CD4-positive, alpha-beta T cell treated with Interleukin-6 at 100 ng/mL for 8 hours (primary cell): ENCODE results near the gene PCGF3.
"Not testable (repeated sequence)": the region's sequence is repeated elsewhere in the genome, so short reads cannot be mapped to it uniquely, and the experiment has no call there.

Source experiments
- DNase-seq: peaks from one replicate; pipeline ENCODE4 v3.0.0-alpha.2; 2020; ENCODE audit warnings: mixed read lengths, low spot score

Gene PCGF3

DNA sequence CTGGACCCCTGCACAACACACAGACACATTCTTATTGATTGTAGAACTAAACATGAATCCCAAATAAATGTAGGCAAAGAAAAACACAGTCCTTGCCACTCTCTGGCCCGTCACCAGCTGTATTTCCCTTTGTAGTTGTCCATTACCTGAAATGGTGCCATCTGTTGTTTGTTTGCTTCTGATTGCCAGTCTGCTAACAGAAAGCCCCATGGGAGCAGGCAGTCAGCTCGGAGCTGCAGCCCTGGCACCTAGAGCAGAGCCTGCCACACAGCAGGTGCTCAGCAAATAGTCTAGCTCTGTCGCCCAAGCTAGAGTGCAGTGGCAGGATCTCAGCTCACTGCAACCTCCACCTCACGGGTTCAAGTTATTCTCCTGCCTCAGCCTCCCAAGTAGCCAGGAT is 91.4 kb downstream of the PCGF3 start:
- no peak for DNase-seq

DNA sequence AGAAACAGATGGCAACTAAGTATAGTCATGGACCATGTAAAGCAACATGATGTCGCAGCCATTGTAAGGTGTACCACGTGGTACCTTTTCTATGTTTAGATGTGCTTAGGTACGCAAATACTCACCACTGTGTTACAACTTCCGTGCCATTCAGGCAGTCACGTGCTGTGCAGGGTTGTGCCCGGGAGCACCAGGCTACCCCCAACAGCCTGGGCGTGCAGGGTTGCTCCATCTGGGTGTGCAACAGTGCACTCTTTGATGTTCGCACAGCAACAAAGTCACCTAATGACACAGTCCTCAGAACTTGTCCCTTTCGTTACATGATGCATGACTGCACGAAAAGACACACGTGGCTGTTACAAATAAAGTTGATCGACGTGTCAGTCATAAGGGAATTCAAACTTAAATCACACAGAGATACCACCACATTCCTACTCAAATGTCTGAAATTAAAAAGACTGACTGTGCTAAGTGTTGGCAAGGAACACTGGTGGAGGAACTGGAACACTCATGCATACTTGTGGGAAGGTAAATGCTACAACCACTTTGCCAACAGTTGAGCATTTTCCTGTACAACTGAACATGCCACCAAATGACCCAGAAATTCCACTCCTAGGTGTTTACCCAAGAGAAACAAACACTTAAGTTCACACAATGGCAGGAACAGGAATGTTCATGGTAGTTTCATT is 95.9 kb downstream of the PCGF3 start:
- DNase-seq, result no peak

DNA sequence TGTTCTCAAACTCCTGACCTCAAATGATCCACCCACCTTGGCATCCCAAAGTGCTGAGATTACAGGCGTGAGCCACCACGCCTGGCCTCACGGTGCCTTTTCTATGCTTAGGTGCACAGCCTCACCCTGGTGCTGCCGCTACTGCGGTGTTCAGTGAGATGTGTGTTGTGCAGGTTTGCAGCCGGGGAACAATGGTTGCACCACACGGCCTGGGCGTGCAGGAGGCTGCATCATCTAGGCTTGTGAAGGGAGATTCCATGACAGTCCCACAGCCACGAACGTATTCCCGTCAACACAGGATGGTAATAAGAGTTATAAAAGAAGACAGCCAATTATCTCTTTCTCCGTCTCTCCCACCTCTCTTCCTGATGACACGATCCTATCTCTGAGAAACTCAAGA is 98.3 kb downstream of the PCGF3 start:
- no peak for DNase-seq

DNA sequence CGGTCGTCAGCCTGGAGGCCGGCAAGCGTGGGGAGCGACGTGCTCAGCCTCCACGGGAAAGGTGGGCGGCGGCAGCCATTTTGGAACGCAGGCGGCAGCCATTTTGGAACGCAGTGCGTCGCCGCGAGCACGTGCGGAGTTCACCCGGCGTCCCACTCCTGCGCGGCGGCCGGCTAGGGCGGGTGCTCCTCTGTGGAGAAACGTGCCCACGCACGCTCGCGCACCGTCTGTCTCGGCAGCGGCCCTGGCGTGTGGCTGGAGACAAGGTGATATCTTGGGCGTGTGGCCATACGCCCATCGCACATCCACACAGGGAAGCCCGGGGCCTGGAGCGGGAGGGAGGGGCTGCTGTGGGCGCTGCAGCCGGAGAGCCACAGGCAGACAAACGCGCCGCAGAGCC is 99.2 kb downstream of the PCGF3 start:
- DNase-seq, result no peak

DNA sequence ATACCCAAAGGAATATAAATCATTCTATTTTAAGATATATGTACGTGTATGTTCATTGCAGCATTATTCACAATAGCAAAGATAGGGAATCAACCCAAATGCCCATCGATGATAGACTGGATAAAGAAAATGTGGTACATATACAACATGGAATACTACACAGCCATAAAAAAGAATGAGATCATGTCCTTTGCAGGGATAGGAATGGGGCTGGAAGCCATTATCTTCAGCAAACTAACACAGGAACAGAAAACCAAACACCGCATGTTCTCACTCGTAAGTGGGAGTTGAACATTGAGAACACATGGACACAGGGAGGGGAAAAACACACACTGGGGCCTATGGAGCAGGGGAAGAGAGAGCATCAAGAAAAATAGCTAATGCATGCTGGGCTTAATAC is 101.3 kb downstream of the PCGF3 start:
- DNase-seq, result not testable (repeated sequence)

DNA sequence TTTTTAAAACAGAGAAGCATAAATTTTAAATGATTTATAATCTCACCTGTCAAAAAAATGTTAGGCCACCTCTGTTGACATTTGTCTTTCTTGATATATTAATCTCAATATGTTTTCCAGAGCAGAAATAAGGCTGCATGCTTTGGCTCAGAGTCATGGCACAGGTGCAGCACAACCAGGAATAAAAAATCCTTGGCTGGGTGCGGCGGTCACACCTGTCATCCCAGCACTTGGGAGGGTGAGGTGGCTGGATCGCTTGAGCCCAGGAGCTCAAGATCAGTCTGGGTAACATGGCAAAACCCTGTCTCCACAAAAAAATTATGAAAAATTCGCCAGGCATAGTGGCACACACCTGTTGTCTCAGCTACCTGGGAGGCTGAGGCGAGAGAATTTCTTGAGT is 102.2 kb downstream of the PCGF3 start:
- DNase-seq, result no peak

DNA sequence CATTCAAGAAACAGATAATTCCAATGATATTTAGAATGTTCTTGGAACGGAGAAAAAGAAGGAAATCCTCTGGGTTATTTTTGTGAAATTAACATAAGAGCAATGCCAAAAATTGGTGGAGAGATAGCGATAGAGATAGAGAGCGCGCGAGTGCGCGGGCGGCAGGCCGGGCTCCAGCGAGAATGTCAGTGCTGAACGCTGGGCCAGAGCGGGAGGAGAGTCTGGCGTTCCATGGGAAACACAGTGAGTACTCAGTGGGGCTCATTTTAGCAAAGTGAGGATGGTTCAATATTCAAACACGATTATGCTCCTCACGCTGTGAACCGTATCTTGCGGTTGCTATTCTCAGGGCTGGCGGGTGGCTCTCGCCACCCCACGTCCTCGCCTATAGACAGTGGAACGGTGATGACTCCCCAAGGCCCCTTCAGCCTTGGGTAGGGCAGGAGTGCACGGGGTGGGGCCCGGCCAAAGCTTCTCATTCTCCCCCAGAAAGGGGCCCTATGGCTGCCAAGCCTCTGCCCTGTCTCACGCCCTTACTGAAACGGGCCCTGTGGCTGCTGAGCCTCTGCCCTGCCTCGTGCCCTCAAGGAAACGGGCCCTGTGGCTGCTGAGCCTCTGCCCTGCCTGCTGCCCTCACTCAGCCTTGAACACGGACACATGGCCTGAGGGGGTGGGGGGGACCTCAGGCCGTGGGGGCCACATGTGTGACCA is 103.4 kb downstream of the PCGF3 start:
- no peak for DNase-seq

DNA sequence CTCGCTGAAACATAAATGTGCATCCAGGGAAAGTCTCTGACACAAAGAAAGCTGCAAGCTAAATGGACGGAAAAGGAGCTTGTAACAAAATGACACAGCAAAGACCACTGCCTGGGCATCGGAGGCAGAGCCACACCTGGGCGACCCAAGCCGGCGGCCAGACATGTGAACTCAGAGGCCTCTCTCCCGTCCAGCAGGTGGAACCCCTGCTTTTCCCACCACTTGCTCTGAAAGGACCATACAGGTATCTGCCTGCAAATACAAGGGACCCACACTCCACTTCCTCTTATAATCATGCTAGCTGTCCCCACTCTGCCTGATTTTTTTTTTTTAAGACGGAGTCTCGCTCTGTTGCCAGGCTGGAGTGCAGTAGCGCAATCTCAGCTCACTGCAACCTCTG is 108.3 kb downstream of the PCGF3 start:
- DNase-seq, result no peak

DNA sequence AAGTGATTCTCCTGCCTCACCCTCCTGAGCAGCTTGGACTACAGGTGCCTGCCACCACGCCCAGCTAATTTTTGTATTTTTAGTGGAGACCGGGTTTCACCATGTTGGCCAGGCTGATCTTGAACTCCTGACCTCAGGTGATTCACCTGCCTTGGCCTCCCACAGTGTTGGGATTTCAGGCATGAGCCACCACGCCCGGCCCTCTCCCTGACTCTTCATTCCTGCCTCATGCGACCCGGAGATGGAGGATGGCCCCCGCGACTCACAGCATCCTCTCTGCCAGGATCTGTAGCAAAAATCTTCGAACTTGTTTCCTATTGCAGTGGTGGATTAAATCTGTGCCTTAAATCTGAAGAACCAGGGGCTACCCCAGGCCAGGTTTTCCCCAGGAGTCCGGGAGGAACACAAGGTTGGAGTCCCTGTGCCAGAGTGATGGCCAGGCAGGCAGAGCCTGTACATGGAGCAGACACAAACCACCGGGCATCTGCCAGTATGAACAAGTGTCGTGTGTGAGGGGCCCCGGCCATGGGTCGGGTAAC is 108.7 kb downstream of the PCGF3 start:
- no peak for DNase-seq

DNA sequence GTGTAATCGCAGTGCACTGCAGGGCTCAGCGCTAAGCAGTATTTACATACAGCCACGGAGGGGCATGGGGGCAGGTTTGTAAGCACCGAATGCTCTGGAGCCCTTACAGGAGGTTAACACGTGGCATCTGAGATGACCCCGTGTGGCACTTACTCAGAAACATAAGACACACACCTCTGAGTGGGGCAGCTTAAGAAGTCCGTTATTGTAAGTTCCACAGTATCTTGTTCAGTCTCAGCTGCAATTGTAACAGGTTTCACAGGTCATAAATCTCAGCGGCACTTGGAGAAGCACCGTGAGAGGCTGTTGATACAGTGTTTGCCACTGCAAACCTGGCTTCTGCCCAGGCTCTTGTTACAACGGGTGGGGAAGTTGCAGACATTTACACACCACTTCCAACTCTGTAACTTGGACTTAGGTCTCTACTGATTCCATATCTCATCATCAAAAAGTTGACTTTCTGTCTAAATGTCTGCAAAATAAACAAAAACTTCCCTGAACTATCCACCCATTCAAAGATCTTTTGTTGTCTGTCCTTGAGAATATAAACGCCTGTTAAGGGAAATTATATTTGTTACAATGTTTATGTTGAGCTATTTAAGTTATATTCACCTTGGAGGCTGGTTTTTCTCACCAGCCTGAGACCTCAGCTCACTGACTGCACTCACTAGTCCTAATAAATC is 110.0 kb downstream of the PCGF3 start:
- DNase-seq, result no peak

DNA sequence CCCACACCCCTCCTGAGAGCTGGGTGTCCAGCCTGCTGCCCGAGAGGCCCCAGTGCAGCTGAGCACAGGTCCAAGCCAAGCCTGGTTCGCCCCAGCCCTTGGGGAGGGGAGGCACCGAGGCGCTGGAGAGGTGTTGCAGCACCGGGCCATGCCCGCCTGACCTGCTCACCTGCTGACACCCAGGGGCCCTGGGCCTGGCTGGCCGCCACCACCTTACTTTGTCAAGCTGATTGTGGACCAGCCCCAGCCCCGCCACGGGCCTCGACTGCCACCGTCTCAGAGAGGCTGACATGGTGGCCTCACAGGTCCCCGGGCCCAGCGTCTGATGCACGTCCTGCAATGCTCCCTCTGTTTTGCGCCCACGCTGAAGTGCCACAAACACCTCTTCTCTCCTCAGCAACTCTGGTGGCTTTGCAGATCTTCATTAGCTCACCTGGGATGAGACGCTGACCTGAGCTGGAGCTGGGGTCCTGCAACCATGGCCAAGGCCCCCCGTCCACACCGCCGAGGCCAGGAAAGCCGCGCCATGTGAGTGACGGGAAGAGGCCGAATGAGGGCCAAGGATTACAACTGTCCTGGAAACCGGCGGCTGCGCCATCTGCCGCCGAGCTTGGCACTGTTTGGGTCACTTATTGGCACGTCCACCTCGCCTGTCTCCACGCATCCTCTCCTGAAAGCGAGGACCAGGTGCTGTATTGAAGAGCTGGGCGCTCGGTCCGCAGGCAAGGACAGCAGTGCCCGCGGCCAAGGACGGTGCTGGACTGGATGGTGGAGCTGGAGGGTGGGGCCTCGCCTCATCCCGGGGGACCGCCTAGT is 112.7 kb downstream of the PCGF3 start:
- no peak for DNase-seq

DNA sequence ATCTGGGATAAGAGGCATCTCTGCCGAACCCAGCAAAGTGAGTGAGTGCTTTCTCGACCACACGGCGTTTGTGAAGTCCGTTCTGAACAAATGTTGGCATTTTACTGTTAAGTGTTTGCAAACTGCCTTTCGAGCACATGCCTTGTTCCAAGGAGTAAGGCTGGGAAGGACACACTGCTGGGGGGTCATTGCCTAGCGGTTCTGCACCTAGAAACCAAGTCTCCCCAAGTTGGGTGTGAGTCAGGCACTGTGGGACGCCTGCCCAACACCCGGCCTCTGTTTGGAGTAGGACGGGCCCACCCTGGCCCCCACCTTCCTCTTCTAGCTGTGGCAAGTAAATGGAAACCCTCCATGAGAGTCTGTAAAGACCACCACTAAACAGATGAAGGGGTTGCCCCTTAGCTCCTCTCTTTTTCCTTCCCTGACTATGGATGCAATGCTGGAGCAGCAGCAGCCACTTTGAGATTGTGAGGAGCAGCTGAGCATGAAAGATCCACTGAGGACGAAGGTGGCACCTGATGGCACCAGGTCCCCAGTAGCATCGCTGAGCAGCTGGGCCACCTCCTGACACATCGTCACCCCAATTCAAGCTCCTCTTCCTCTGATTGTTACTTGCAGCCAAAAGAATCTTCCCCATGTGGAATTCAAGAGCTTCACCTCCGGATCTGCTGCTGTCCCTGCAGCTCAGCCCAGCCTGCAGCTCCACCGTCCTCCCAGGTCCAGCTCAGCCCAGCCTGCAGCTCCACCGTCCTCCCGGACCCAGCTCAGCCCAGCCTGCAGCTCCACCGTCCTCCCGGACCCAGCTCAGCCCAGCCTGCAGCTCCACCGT is 114.0 kb downstream of the PCGF3 start:
- no peak for DNase-seq
